Stimulated activated CD4-positive, alpha-beta T cell treated with anti-CD3 and anti-CD28 coated beads, Interleukin-1b, Interleukin-23, amount 100 ng/mL, for 24 hours (primary cell): Measurements from ENCODE around the gene FCGR3B.
"Not testable (repeated sequence)": the region's sequence is repeated elsewhere in the genome, so short reads cannot be mapped to it uniquely, and the experiment has no call there.

ENCODE experiments used
- DNase-seq, 4 experiments: peaks; one replicate each; pipeline ENCODE4 v3.0.0-alpha.2; 2020; ENCODE audit warnings: low read depth in 4 of 4, low spot score in 1 of 4

FCGR3B gene

GRCh38 chr1:161606541-161607336 is 24.2 kb downstream of the FCGR3B start:
- not testable (repeated sequence) for DNase-seq

DNA sequence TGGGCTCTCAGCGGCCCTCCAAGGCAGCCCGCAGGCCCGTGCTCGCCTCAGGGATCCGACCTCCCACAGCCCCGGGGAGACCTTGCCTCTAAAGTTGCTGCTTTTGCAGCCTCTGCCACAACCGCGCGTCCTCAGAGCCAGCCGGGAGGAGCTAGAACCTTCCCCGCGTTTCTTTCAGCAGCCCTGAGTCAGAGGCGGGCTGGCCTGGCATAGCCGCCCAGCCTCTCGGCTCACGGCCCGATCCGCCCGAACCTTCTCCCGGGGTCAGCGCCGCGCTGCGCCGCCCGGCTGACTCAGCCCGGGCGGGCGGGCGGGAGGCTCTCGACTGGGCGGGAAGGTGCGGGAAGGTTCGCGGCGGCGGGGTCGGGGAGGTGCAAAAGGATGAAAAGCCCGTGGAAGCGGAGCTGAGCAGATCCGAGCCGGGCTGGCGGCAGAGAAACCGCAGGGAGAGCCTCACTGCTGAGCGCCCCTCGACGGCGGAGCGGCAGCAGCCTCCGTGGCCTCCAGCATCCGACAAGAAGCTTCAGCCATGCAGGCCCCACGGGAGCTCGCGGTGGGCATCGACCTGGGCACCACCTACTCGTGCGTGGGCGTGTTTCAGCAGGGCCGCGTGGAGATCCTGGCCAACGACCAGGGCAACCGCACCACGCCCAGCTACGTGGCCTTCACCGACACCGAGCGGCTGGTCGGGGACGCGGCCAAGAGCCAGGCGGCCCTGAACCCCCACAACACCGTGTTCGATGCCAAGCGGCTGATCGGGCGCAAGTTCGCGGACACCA is 25.0 kb downstream of the FCGR3B start:
- not testable (repeated sequence) for DNase-seq

GRCh38 chr1:161605024-161605423 is 26.0 kb downstream of the FCGR3B start:
- not testable (repeated sequence) for DNase-seq

DNA sequence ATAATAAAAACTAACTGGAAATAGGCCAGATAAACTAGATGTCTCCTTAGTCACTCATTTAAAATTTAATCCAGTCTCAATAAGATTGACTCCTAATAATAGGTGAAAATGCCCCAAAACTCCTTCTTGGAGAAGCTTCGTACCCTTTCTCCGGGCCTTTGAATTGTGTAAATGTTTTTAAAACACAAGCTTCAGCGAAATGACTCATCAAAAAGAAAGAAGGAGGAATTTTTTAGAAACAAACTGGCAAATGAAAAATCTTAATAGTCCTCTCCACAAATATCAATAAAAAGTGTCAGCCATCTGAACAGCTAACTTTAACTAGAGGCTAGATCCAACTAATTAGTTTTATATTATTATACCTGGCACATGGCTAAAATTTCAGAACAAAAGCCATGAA is 33.9 kb downstream of the FCGR3B start:
- DNase-seq: not testable (repeated sequence)

- DNase-seq: not testable (repeated sequence)
Measured at GRCh38 chr1:161595583-161595982, 35.4 kb downstream of the FCGR3B start.

DNA sequence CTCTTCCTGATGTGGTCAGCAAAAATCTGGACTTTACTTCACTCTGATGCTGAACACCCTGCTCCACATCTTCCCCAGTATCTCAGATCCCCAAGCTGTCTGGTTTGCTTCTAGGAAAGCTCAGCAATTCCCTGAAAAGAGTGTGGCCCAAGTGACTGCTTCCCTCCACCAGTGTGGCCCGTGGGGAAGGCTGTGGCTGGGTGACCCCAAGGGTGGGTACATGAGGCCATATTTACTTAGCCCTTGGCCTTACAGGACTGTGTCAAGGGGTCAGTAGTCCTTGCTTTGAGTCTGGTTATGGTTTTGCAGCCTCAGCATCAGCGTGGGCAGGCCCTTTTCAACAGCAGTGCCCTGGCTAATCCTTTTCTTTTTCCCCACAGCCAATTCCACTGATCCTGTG is 35.8 kb downstream of the FCGR3B start:
- DNase-seq: not testable (repeated sequence)

DNA sequence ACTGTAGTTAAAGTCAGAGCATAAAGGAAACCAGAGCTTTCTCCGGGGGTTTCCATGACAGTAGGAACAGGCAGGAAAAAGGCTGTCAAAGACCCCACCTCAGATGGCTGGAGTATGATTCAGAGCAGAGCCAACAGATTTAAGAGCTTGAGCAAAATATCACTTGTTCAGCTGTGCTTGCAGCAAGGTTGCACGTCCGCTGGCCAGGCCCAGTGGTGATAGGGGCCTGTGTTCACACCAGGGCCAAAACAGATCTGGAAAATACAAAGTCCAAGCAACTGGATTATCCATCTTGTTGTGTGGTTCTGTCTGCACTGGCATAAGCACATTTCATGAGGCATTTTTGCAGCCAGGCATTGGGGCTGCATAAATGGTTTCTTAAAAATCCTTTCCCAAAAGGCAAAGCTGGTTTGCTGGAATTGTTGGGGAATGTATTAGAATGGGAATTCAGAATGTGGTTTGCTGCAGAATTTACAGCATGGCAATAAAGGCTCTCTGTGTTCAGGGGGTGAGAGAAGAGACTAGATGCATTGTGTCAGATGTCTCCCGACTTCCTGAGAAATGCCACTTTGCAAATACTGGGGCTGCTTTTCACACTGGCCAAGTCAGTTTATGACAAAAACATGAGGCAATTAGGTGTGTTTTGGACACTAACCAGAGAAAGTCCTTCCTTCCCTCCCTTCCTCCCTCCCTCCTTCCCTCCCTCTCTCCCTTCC is 36.5 kb downstream of the FCGR3B start:
- not testable (repeated sequence) for DNase-seq

DNA sequence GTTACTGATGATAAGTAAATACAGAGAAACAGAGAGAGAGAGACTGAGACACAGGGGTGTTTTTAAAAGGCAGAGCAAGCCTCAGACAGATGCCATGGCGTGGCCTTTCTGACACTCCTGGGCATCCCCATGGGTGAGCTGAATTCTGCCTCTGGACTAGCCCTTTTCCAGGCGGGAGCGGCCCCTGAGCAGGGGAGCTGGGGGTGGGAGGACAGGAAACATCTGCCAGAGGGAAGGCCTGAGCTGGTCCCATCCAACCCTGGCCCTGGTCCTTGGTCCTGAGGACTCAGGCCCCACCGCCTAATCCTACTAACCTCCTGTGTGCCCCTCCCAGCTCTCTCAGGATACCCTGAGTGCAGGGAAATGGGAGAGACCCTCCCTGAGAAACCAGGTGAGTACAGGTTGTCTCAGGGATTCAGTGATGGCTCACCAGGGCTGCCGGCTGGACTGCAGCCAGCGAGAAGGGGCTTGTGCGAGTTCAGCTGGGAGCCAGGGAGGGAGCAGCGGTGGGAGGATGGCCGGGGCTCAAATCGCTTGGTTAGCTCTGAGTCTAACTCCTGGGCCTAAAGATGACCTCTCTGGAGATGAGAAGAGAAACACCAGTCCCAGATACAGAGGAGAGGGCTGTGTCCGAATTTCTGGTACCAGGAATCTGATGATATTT is 37.8 kb downstream of the FCGR3B start:
- not testable (repeated sequence) for DNase-seq

DNA sequence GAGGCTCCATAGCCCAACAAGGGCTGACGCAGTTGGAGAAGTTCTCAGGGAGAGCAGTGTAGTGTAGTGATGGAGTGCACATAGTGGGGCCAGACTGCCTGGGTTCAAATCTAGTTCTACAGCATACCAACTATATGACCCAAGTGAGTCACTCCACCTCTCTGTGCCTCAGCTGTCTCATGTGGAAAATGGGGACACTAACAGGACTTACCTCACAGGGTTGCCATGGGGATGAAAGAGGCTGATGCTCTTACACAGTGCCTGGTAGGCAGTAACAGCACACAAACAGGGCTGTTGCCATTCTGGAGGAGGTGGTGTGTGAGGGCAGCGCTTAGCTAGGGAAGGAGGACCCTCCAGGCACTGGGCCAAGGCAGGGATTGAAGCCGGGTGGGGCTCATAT is 38.4 kb downstream of the FCGR3B start:
- not testable (repeated sequence) for DNase-seq

DNA sequence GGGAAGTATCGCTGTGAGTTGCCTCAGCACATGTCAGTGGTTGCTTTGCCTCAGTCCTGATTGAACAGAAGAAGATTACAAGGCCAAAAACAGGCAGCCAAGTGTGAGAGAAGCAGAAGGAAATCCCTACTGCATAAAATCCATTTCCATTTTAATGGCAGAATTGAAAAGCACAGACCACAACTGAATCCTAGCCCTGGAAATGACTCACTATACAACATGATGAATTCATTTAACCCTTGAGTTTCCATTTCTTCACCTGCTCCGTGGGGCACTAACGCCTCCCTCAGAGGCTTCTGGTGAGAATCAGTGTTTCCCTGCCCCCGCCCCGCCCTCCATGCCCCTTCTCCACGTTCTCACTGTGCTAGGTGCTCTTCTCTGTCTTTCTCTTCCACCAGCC is 41.1 kb downstream of the FCGR3B start:
- not testable (repeated sequence) for DNase-seq

DNA sequence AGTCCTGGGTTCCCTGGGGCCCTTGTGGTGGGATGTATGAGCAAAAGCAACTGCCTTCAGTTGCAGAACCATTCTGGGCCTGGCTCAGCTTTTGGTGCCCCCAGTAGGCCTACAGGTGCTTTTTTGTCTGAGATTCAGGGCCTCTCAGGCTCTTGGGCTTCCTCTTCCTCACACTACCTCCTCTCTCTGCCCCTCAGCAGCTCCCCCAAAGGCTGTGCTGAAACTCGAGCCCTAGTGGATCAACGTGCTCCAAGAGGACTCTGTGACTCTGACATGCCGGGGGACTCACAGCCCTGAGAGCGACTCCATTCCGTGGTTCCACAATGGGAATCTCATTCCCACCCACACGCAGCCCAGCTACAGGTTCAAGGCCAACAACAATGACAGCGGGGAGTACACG is 41.6 kb downstream of the FCGR3B start:
- not testable (repeated sequence) for DNase-seq

- not testable (repeated sequence) for DNase-seq
Measured at GRCh38 chr1:161588596-161588995, 42.4 kb downstream of the FCGR3B start.

DNA sequence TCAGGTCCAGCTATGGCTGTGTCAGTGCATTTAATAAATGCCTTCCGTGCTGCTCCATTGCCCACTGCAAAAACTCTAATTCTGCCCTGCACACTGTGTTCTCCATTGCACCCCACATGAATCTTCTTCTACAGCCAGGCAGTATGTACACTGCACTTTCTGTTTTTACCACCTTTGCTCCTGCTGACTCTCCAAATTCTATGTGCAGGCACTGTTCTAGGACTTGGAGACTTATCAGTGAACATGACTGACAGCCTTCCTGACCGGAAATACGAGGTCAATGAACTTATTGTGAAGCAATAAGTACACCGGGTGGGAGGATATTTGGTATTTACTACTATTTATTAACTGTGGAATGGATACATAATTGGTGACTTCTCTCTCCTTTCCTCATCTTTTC is 48.1 kb downstream of the FCGR3B start:
- DNase-seq: not testable (repeated sequence)

GRCh38 chr1:161580879-161581537 is 50.0 kb downstream of the FCGR3B start:
- DNase-seq: not testable (repeated sequence)

DNA sequence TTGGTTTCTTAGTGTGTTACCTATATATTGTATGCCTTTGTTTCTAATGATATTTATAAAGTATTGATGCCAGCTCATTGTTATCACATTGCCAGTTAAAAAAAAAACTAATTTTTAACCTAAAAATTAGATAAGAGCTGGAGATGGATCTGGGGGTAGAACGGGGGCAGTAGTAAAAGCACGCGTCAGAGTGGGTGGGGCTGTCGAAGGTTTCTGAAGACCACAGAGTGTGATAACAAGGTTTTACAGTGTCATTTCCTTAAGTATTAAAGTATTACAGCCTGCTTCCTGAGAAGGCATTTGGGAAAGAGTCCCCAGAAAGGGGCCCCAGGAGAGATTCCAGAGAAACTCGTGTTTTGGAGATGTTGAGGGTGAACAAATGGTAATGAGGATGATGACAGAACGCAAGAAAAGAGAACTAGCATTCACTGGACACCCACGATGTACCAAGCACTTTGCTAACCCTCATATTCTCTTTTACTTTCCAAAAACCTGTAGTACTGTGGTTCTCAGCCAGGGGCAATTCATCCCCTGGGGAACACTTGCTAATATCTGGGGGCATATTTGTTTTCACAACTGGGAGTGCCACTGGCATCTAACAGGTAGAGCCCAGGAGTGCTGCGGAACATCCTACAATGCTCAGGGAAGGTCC is 51.0 kb downstream of the FCGR3B start:
- DNase-seq: not testable (repeated sequence)

DNA sequence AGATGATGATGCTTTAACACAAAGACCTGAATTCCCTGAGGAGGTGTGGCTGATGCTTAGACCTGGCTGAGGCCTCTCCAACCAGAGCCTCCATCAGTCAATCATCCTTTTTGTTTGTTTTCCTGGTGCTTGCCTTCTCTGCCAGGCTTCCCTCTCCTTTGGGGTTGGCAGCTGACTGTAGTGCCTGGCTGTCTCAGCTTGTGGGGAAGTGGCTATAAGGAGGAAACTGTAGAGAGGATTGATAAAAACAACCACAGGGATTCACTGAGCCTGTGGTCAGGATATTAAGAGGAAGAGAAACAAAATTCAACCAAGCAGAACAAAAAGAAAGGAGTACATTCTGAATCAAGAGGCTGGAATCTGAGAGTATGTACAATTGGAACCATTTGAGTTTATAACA is 54.3 kb downstream of the FCGR3B start:
- not testable (repeated sequence) for DNase-seq
